Measurements from ENCODE around the gene RAB25. TPM values are rescaled to one million over a fixed set of nuclear protein-coding genes. Genes with fewer than 3 reads are reported as not detected.
"Not testable (repeated sequence)": the region's sequence is repeated elsewhere in the genome, so short reads cannot be mapped to it uniquely, and the experiment has no call there.

The RAB25 gene
- total RNA-seq, 2 donors from 2014 or later, result 213 TPM

DNA sequence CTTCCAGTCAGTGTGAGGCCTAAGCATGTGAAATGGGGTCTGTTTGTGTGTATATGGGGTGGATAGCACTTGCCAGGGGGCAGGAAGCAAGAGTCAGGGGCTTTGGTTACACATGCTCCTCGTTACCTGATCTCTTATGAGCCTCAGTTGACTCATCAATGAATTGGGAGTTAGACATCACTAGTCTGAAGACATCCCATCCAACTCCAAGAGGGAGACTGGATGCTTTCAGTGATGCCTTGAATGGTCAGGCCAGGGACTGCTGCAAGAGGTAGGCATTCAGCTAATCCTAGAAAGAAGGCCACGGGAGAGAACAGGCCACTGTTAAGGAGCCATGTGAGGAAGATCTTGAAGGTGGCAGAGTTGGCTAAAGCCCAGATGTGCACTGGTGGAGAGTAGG lies 6.3 kb downstream of the RAB25 start:
- Histone ChIP-seq H3K9me3 (no peaks in the 10 kb centered on the region), H3K27ac (no peak overlapping the region), H3K27me3 (no peaks in the 10 kb centered on the region), H3K36me3 (no peaks in the 10 kb centered on the region), H3K4me3 (no peak overlapping the region), H3K4me1 (no peaks in the 10 kb centered on the region), H3K9ac (ENCODE audit: low read depth in 2 of 2, low read length in 2 of 2) (no peak overlapping the region)
- intact Hi-C loops (cut with DNase I), result no loop called here
- TF ChIP-seq, protein P1, sequence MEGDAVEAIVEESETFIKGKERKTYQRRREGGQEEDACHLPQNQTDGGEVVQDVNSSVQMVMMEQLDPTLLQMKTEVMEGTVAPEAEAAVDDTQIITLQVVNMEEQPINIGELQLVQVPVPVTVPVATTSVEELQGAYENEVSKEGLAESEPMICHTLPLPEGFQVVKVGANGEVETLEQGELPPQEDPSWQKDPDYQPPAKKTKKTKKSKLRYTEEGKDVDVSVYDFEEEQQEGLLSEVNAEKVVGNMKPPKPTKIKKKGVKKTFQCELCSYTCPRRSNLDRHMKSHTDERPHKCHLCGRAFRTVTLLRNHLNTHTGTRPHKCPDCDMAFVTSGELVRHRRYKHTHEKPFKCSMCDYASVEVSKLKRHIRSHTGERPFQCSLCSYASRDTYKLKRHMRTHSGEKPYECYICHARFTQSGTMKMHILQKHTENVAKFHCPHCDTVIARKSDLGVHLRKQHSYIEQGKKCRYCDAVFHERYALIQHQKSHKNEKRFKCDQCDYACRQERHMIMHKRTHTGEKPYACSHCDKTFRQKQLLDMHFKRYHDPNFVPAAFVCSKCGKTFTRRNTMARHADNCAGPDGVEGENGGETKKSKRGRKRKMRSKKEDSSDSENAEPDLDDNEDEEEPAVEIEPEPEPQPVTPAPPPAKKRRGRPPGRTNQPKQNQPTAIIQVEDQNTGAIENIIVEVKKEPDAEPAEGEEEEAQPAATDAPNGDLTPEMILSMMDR (IDR thresholded peaks at IDR 0.05), result no peak
- no peak for DNase-seq

DNA sequence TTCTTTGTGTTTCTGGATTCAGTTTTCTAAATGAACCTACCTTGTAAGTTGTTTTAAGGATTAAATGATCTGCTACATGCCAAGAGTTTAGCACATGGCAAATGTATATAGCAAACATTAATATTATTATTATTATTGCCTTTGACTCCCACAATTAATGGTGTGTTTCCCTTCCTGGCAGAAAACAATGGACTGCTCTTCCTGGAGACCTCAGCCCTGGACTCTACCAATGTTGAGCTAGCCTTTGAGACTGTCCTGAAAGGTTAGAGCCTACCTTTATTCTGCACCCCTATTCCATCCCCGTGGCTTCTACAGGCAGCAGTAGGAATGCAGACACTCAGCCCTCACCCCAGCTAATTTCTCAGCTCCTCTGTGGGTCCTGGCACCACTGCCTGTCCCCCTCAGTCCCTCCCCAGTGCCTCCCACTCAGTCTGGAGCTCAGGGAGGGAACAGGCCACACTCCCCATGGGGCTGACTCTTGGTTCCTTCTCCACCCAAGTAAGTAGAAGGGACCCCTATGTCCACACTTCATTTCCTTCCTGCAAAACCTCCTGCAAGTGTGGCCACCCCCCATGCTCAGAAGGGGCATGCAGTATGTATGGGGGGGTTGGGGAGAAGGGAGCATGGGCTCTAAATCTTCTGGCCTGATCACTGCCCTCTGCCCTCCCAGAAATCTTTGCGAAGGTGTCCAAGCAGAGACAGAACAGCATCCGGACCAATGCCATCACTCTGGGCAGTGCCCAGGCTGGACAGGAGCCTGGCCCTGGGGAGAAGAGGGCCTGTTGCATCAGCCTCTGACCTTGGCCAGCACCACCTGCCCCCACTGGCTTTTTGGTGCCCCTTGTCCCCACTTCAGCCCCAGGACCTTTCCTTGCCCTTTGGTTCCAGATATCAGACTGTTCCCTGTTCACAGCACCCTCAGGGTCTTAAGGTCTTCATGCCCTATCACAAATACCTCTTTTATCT lies 8.8 kb downstream of the RAB25 start:
- TF ChIP-seq, protein P1 (IDR thresholded peaks at IDR 0.05), result no peak
- H3K36me3 ChIP-seq, result no peaks in the 10 kb centered on the region
- no peaks in the 10 kb centered on the region for H3K27me3 ChIP-seq
- no peaks in the 10 kb centered on the region for H3K9me3 ChIP-seq
- intact Hi-C loops (cut with DNase I), result no loop called here
- DNase-seq, result no peak
- H3K4me1 ChIP-seq, result no peaks in the 10 kb centered on the region
- H3K9ac ChIP-seq (ENCODE audit: low read depth in 2 of 2, low read length in 2 of 2), result no peak overlapping the region
- H3K27ac ChIP-seq, result no peak overlapping the region
- no peak overlapping the region for H3K4me3 ChIP-seq

DNA sequence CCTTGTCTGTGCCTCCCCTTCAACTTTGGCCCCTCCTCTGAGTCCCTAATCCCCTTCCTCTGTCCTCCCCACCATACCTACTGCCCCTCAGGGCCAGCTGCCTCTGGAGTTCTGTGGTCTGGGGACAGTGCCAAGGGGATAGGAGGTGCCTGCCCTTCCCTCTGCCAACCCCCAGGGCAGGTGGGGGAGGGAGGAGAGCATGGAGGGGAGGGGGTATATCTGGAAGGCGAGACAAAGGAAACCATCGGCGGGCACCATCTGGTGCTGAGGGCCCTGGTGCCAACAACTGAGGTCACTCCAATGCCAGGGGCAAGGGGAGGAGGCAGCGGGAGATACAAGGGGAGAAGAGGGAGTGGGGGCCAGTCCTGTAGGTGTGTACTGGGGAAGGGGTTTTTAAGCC lies 9.6 kb downstream of the RAB25 start:
- Histone ChIP-seq H3K4me1 (no peaks in the 10 kb centered on the region), H3K4me3 (no peak overlapping the region), H3K9me3 (no peaks in the 10 kb centered on the region), H3K36me3 (no peaks in the 10 kb centered on the region), H3K9ac (ENCODE audit: low read depth in 2 of 2, low read length in 2 of 2) (no peak overlapping the region), H3K27ac (no peak overlapping the region), H3K27me3 (no peaks in the 10 kb centered on the region)
- intact Hi-C loops (cut with DNase I), result no loop called here
- TF ChIP-seq, protein P1 (IDR thresholded peaks at IDR 0.05), result no peak
- DNase-seq, result no peak

DNA sequence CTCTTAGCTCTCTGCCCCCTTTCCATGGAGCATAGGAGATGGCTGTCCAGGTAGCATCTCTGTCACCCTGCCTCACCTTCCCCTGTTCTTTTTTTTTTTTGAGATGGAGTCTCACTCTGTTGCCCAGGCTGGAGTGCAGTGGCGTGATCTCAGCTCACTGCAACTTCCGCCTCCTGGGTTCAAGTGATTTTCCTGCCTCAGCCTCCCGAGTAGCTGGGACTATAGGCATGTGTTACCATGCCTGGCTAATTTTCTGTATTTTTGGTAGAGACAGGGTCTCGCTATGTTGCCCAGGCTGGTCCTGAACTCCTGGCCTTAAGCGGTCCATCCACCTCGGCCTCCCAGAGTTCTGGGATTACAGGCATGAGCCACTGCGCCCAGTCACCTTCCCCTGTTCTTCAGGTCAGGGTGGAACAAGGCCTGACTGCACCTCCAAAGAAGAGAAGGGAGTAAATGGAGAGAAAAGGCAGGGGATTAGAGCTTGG lies 10.4 kb downstream of the RAB25 start:
- H3K4me1 ChIP-seq; H3K27ac ChIP-seq; H3K4me3 ChIP-seq; H3K27me3 ChIP-seq; H3K36me3 ChIP-seq; DNase-seq; H3K9me3 ChIP-seq; intact Hi-C loops (cut with DNase I); H3K9ac ChIP-seq (ENCODE audit: low read depth in 2 of 2, low read length in 2 of 2): not testable (repeated sequence)

DNA sequence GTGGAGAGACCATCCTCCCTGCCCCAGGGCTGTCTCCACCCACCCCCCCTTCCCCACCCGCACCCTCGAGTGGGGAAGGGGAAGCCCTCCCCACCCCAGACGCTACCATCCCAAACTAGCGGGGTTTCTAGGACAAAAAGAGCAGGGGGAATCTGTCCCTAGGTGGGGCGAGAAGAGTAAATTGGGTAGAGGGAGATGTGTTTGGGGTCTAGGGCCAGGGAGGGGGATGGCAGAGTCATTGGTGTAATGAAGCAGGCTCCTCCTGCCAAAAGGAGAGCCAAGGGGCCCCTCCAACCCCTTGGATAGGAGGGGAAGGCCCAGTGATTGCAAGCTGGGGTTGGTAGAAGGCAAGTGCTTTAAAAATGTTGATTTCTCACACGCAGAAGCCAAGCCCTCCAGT lies 11.3 kb downstream of the RAB25 start:
- Histone ChIP-seq H3K36me3 (no peaks in the 10 kb centered on the region), H3K27ac (no peak overlapping the region), H3K27me3 (no peaks in the 10 kb centered on the region), H3K9ac (ENCODE audit: low read depth in 2 of 2, low read length in 2 of 2) (no peak overlapping the region), H3K4me3 (no peak overlapping the region), H3K4me1 (no peaks in the 10 kb centered on the region), H3K9me3 (no peaks in the 10 kb centered on the region)
- TF ChIP-seq, protein P1 (IDR thresholded peaks at IDR 0.05), result no peak
- intact Hi-C loops (cut with DNase I), result no loop called here
- DNase-seq, result no peak

DNA sequence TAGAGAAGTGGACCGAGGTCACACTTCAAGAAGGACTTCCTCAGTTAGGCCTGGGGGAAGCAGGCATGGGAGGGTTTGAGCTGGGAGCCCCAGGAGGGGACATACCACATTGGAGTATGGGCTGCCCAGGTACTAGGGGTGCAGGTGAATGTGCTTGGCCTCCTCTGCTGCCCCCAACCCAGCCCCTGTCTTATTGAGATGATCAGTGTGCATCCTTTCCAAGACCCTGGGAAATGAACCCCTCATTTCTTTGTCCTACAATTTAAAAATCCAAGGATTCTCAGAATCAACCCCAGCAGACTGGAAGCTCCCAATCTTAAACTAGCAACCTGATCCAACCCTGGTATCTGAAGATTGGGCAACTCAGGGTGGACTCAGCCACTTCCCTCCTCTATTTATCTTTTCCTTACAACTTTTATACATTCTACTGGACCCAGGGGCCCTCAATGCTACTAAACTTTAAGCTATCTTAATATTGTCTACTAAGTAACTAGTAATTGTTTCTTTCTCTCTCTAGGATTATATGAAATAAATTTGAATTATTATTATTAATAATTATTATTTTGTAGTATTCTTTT lies 12.2 kb downstream of the RAB25 start:
- Histone ChIP-seq H3K4me1 (no peaks in the 10 kb centered on the region), H3K36me3 (no peaks in the 10 kb centered on the region), H3K9me3 (no peaks in the 10 kb centered on the region), H3K4me3 (no peak overlapping the region), H3K27ac (no peak overlapping the region), H3K27me3 (no peaks in the 10 kb centered on the region), H3K9ac (ENCODE audit: low read depth in 2 of 2, low read length in 2 of 2) (no peak overlapping the region)
- DNase-seq, result no peak
- TF ChIP-seq, protein P1 (IDR thresholded peaks at IDR 0.05), result no peak
- intact Hi-C loops (cut with DNase I), result no loop called here

Data from colonic mucosa (tissue), 4 donors.